Coronary artery (tissue), 2 donors: ENCODE measurements around the gene OR8S1.

Source experiments
- DNase-seq: peaks from one replicate; pipeline ENCODE4 v3.0.0-alpha.2; 2017; ENCODE audit warnings: low spot score
- H3K27ac ChIP-seq, 2 donors: fragments of 200-600 bp; sonication (generic); one replicate each; pipeline ENCODE4 v1.5.1; 2016 to 2019
- H3K4me3 ChIP-seq: fragments of 200-600 bp; sonication (generic); 2 replicates; pipeline ENCODE4 v1.5.1; 2016; ENCODE audit warnings: mild to moderate bottlenecking, moderate library complexity
- CTCF ChIP-seq: fragments of 200-600 bp; sonication (generic); IDR thresholded peaks from one replicate; pipeline ENCODE4 v1.5.1; 2019; ENCODE audit warnings: antibody characterized with exemption

OR8S1 gene

GRCh38 chr12:48567731-48568130 is 42.3 kb downstream of the OR8S1 start:
- DNase-seq, result no peak
- Histone ChIP-seq H3K4me3 (no peak overlapping the region), H3K27ac (no peak overlapping the region)
- TF ChIP-seq CTCF, result no peak

GRCh38 chr12:48569946-48570345 is 44.5 kb downstream of the OR8S1 start, which contains the start of gene LALBA:
Gene LALBA (minus strand): TSS chr12:48570046. CDS start chr12:48570020, 26 bp downstream.
- TF ChIP-seq CTCF, result no peak
- Histone ChIP-seq H3K4me3 (no peak within 1 kb of the TSS), H3K27ac (no peak within 1 kb of the TSS)
- DNase-seq, result no peak

DNA sequence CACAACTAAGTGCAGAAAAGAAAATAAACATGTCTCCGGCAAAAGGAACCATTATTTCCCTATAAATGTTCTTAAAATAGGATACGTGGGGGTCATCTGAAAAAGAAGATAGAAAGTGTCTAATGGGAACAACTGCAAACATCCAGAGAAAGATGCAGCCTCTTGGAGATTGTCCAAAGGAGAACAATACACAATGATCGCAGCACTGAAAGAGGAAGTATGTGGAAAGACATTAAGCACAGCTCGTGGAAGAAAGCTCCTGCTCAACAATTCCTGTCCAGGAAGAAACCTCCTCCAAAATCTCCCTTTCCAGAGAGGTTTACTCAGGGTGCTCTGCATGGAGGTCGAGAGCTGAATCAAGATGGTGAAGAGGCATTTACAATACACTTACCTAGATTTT is 46.9 kb downstream of the OR8S1 start:
- DNase-seq, result no peak
- TF ChIP-seq CTCF, result no peak
- no peak overlapping the region for H3K4me3 ChIP-seq
- H3K27ac ChIP-seq, result no peak overlapping the region
